DOHH2 (cell line): ENCODE measurements around the gene TGFBR2.

Experiments used
- H3F3A ChIP-seq: fragments of 200-600 bp; sonication (generic), shearing (Covaris generic); 2 replicates; pipeline ENCODE4 v1.6.0; 2016; ENCODE audit warnings: antibody characterized with exemption, mild to moderate bottlenecking; ENCODE audit not compliant: control insufficient read depth, insufficient read depth
- H3K27ac ChIP-seq: fragments of 200-600 bp; sonication (generic); 2 replicates; pipeline ENCODE4 v1.5.1; 2014; ENCODE audit warnings: low read depth, mild to moderate bottlenecking, low read length, moderate library complexity
- H3K27me3 ChIP-seq: fragments of 200-600 bp; sonication (generic); 2 replicates; pipeline ENCODE4 v1.6.1; 2014; ENCODE audit warnings: mild to moderate bottlenecking, low read length, mixed read lengths; ENCODE audit not compliant: control insufficient read depth
- H3K36me3 ChIP-seq: fragments of 200-600 bp; sonication (generic); 2 replicates; pipeline ENCODE4 v1.6.1; 2014; ENCODE audit warnings: mild to moderate bottlenecking, low read length, moderate library complexity, mixed read lengths; ENCODE audit not compliant: control insufficient read depth
- H3K4me1 ChIP-seq: fragments of 200-600 bp; sonication (generic); 2 replicates; pipeline ENCODE4 v1.6.1; 2014; ENCODE audit warnings: mild to moderate bottlenecking, low read length, mixed read lengths; ENCODE audit not compliant: control insufficient read depth
- H3K4me2 ChIP-seq: fragments of 200-600 bp; sonication (generic); 2 replicates; pipeline ENCODE4 v1.6.0; 2014; ENCODE audit warnings: mild to moderate bottlenecking, low read length, moderate library complexity
- H3K4me3 ChIP-seq: fragments of 200-600 bp; sonication (generic); 2 replicates; pipeline ENCODE4 v1.5.1; 2014; ENCODE audit warnings: mild to moderate bottlenecking, low read length, mixed read lengths
- H3K79me2 ChIP-seq: fragments of 200-600 bp; sonication (generic); 2 replicates; pipeline ENCODE4 v1.6.1; 2014; ENCODE audit warnings: mild to moderate bottlenecking, low read length, mixed read lengths; ENCODE audit not compliant: control insufficient read depth
- H3K9me2 ChIP-seq: fragments of 200-600 bp; sonication (generic); replicated peaks from 2 replicates; pipeline ENCODE4 v1.6.1; 2014; ENCODE audit warnings: mild to moderate bottlenecking, low read length, mixed read lengths; ENCODE audit not compliant: control insufficient read depth
- H3K9me3 ChIP-seq: fragments of 200-600 bp; sonication (generic); 2 replicates; pipeline ENCODE4 v1.6.1; 2014; ENCODE audit warnings: antibody characterized with exemption, low read length, mixed read lengths; ENCODE audit not compliant: control insufficient read depth, insufficient read depth
- H4K20me1 ChIP-seq: fragments of 200-600 bp; sonication (generic); 2 replicates; pipeline ENCODE4 v1.6.0; 2014; ENCODE audit warnings: low read depth, mild to moderate bottlenecking, antibody characterized with exemption, low read length, moderate library complexity; ENCODE audit not compliant: control insufficient read depth, insufficient read depth
- CTCF ChIP-seq: fragments of 200-600 bp; sonication (generic); IDR thresholded peaks from one replicate; pipeline ENCODE4 v1.5.1; 2014; ENCODE audit warnings: antibody characterized with exemption, mild to moderate bottlenecking, low read depth, low read length; ENCODE audit not compliant: poor library complexity, severe bottlenecking
- EZH2phosphoT487 ChIP-seq: fragments of 200-600 bp; sonication (generic); IDR thresholded peaks from 2 replicates; pipeline ENCODE4 v1.6.1; 2017; ENCODE audit warnings: borderline replicate concordance, mild to moderate bottlenecking, antibody characterized with exemption, low read length, moderate library complexity, mixed read lengths

TGFBR2 gene

GRCh38 chr3:30694668-30695067 lies 88.3 kb downstream of the TGFBR2 start:
- H3K36me3 ChIP-seq, result peaks cover 22% of the 10 kb centered on the region
- no peaks in the 10 kb centered on the region for H3F3A ChIP-seq
- H3K9me2 ChIP-seq, result no peaks in the 10 kb centered on the region
- no peaks in the 10 kb centered on the region for H3K27me3 ChIP-seq
- no peaks in the 10 kb centered on the region for H4K20me1 ChIP-seq
- no peaks in the 10 kb centered on the region for H3K79me2 ChIP-seq
- no peak overlapping the region for H3K4me3 ChIP-seq
- H3K4me1 ChIP-seq, result peaks cover 14% of the 10 kb centered on the region
- TF ChIP-seq CTCF (no peak), EZH2phosphoT487 (no peak)
- H3K9me3 ChIP-seq, result no peaks in the 10 kb centered on the region
- no peak overlapping the region for H3K4me2 ChIP-seq
- H3K27ac ChIP-seq, result no peak overlapping the region

DNA sequence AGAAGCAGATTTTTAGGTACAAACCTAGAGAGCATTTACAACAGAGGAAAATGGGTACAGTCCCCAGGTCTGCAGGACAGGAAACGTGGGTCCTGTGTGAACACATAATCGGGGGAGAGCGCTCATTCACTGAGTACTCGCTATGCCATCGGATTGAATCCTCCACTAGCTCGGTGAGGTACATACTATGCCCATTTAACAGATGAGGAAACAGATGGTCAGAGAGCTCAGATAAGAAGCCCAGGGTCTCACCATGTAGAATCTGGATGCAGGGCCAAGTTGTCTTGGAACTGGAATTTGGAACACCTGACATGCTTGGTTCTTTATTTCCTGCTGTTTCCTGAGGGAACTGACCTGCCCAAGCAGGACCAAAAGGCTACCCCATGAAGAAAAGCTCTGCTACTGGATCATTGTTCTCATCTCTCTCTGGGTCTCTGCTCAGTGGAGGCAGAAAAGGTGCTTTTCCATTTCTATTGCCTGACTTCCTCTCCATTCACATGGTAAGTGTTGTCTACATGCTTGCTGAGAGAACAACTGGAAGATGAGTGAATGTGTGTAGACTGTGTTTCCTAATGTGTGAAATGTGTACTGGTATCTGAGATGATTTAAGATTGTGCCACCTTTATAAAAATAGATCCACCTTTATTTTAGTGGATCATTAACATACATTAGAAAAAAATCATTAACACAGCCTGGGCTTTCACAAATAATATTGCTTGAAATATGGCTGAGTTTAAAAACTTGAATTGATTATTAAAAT lies 89.1 kb downstream of the TGFBR2 start:
- H3K9me3 ChIP-seq, result no peaks in the 10 kb centered on the region
- peaks cover 13% of the 10 kb centered on the region for H3K36me3 ChIP-seq
- no peaks in the 10 kb centered on the region for H3F3A ChIP-seq
- no peaks in the 10 kb centered on the region for H3K79me2 ChIP-seq
- H3K27ac ChIP-seq, result no peak overlapping the region
- H4K20me1 ChIP-seq, result no peaks in the 10 kb centered on the region
- no peaks in the 10 kb centered on the region for H3K9me2 ChIP-seq
- TF ChIP-seq EZH2phosphoT487 (no peak), CTCF (no peak)
- H3K4me3 ChIP-seq, result no peak overlapping the region
- H3K4me1 ChIP-seq, result peaks cover 14% of the 10 kb centered on the region
- H3K4me2 ChIP-seq, result no peak overlapping the region
- H3K27me3 ChIP-seq, result no peaks in the 10 kb centered on the region

DNA sequence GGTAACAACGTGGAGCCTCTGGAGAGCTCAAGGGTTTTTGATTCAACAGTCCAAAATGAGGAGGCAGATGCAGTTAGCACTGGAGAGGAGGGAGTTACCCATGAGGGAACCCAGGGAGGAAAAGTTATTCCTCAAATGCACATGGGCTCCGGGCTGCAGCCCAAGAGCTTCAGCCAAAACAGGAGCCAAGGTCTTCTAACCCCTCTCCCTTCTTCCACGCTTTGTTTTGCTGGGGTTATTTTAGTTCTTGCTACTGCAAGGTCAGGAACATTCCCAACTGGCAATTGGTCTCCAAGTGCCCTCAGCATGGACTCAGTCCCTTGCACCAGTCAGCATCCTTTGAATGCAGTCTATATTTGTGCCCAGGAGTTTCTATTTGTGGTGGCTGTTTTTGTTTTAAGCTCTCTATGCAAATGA lies 90.0 kb downstream of the TGFBR2 start:
- no peaks in the 10 kb centered on the region for H4K20me1 ChIP-seq
- H3K27ac ChIP-seq, result no peak overlapping the region
- no peaks in the 10 kb centered on the region for H3K9me3 ChIP-seq
- H3K36me3 ChIP-seq, result peaks cover 5% of the 10 kb centered on the region; the same call in 1 of the 2 replicates
- no peaks in the 10 kb centered on the region for H3K27me3 ChIP-seq
- H3K9me2 ChIP-seq, result no peaks in the 10 kb centered on the region
- H3K4me2 ChIP-seq, result peak overlapping the region; percentile 20
- no peak overlapping the region for H3K4me3 ChIP-seq
- no peaks in the 10 kb centered on the region for H3K79me2 ChIP-seq
- TF ChIP-seq EZH2phosphoT487 (no peak), CTCF (no peak)
- H3K4me1 ChIP-seq, result peaks cover 14% of the 10 kb centered on the region
- no peaks in the 10 kb centered on the region for H3F3A ChIP-seq
